GM12892 (cell line): ENCODE results near the gene HORMAD2.

ENCODE experiments used
- POLR2A ChIP-seq: IDR thresholded peaks from 2 replicates; pipeline ENCODE4 v1.6.1; 2011; ENCODE audit warnings: low read depth, low read length, control low read depth
- POLR2AphosphoS5 ChIP-seq: IDR thresholded peaks from 2 replicates; pipeline ENCODE4 v1.6.1; 2011; ENCODE audit warnings: low read depth, low read length, control low read depth
- TAF1 ChIP-seq: IDR thresholded peaks from 2 replicates; pipeline ENCODE4 v1.6.1; 2011; ENCODE audit warnings: low read depth, mild to moderate bottlenecking, control low read depth, low read length, borderline replicate concordance

GRCh38 chr22:30187094-30187493 lies 106.8 kb downstream of the HORMAD2 start:
- no peak for TF ChIP-seq POLR2AphosphoS5
- TF ChIP-seq POLR2A = no peak
- no peak for TF ChIP-seq TAF1
